Measurements from ENCODE around the gene LMO7.

The LMO7 gene

GRCh38 chr13:75643693-75644092, 7.6 kb downstream of the LMO7 start:
- H3K4me3 ChIP-seq (ENCODE audit: low read depth, low read length) = no peak overlapping the region
- DNase-seq (ENCODE audit: low read depth) = no peak

GRCh38 chr13:75645141-75645540, 9.0 kb downstream of the LMO7 start:
- no peak for DNase-seq (ENCODE audit: low read depth)
- no peak overlapping the region for H3K4me3 ChIP-seq (ENCODE audit: low read depth, low read length)
- TF ChIP-seq CTCF (IDR thresholded peaks at IDR 0.05; ENCODE audit: insufficient read depth, low read depth, low read length, missing control alignments) = no peak

More at GRCh38 chr13:75643693-75644092, 7.6 kb downstream of the LMO7 start:
- no peak for TF ChIP-seq CTCF (IDR thresholded peaks at IDR 0.05; ENCODE audit: insufficient read depth, low read depth, low read length, missing control alignments)

- DNase-seq (ENCODE audit: low read depth) = peak; percentile 49
- no peak for TF ChIP-seq CTCF (IDR thresholded peaks at IDR 0.05; ENCODE audit: insufficient read depth, low read depth, low read length, missing control alignments)
- H3K4me3 ChIP-seq (ENCODE audit: low read depth, low read length) = no peak overlapping the region
These were observed 11.1 kb downstream of the LMO7 start for GRCh38 chr13:75647126-75647784.

- no peak for DNase-seq (ENCODE audit: low read depth)
- no peak for TF ChIP-seq CTCF (IDR thresholded peaks at IDR 0.05; ENCODE audit: insufficient read depth, low read depth, low read length, missing control alignments)
- H3K4me3 ChIP-seq (ENCODE audit: low read depth, low read length) = no peak overlapping the region
These were observed 12.3 kb downstream of the LMO7 start for GRCh38 chr13:75648446-75648845.

- no peak overlapping the region for H3K4me3 ChIP-seq (ENCODE audit: low read depth, low read length)
- DNase-seq (ENCODE audit: low read depth) = no peak
- TF ChIP-seq CTCF (IDR thresholded peaks at IDR 0.05; ENCODE audit: insufficient read depth, low read depth, low read length, missing control alignments) = no peak
These were observed 14.9 kb downstream of the LMO7 start for GRCh38 chr13:75651013-75651412.

- no peak overlapping the region for H3K4me3 ChIP-seq (ENCODE audit: low read depth, low read length)
- no peak for TF ChIP-seq CTCF (IDR thresholded peaks at IDR 0.05; ENCODE audit: insufficient read depth, low read depth, low read length, missing control alignments)
- DNase-seq (ENCODE audit: low read depth) = no peak
These were observed 16.6 kb downstream of the LMO7 start for GRCh38 chr13:75652726-75653125.

- TF ChIP-seq CTCF (IDR thresholded peaks at IDR 0.05; ENCODE audit: insufficient read depth, low read depth, low read length, missing control alignments) = no peak
- DNase-seq (ENCODE audit: low read depth) = no peak
These were observed 20.4 kb downstream of the LMO7 start for GRCh38 chr13:75656425-75656989.

More at GRCh38 chr13:75656425-75656989, 20.4 kb downstream of the LMO7 start:
- H3K4me3 ChIP-seq (ENCODE audit: low read depth, low read length) = no peak overlapping the region

Measured in GM12865 (cell line).